Measurements from ENCODE around the gene NSUN5. TPM values are rescaled to one million over a fixed set of nuclear protein-coding genes. Genes with fewer than 3 reads are reported as not detected.
"Not testable (repeated sequence)": the region's sequence is repeated elsewhere in the genome, so short reads cannot be mapped to it uniquely, and the experiment has no call there.

NSUN5 gene
- polyA plus RNA-seq, 1 donor from 2014 or later: 70.0 TPM

GRCh38 chr7:73329861-73330581 lies 21.4 kb upstream of the NSUN5 start:
- TF ChIP-seq REST (IDR thresholded peaks at IDR 0.05; ENCODE audit: borderline replicate concordance) (no peak), SMC3 (conservative IDR thresholded peaks at IDR 0.05; ENCODE audit: poor library complexity) (no peak), POLR2AphosphoS5 (IDR thresholded peaks at IDR 0.05) (no peak), TAF1 (IDR thresholded peaks at IDR 0.05; ENCODE audit: low read depth) (no peak), CTCF (IDR thresholded peaks at IDR 0.05; ENCODE audit: poor library complexity, severe bottlenecking) (no peak), MXI1 (conservative IDR thresholded peaks at IDR 0.05; ENCODE audit: poor library complexity, severe bottlenecking) (no peak), RAD21 (conservative IDR thresholded peaks at IDR 0.05) (no peak), EZH2 (IDR thresholded peaks at IDR 0.05; ENCODE audit: borderline replicate concordance, insufficient read depth, low read length, poor library complexity, severe bottlenecking) (no peak), EP300 (conservative IDR thresholded peaks at IDR 0.05; ENCODE audit: poor library complexity, severe bottlenecking) (no peak)
- H3K36me3 ChIP-seq (ENCODE audit: insufficient read depth, low read length): no peaks in the 10 kb centered on the region
- H3K9me3 ChIP-seq (ENCODE audit: low read length): no peaks in the 10 kb centered on the region
- H3K4me2 ChIP-seq (ENCODE audit: low read length): no peak overlapping the region
- no peak overlapping the region for H2AFZ ChIP-seq (ENCODE audit: low read depth, low read length)
- H3K9ac ChIP-seq (ENCODE audit: low read length): no peak overlapping the region
- no peaks in the 10 kb centered on the region for H4K20me1 ChIP-seq (ENCODE audit: insufficient read depth)
- no peak overlapping the region for H3K4me3 ChIP-seq (ENCODE audit: low read length)
- H3F3A ChIP-seq (ENCODE audit: insufficient read depth, low read length, poor library complexity, severe bottlenecking): no peaks in the 10 kb centered on the region
- no peaks in the 10 kb centered on the region for H3K9me2 ChIP-seq (ENCODE audit: insufficient read depth, low read length)
- no peaks in the 10 kb centered on the region for H3K79me2 ChIP-seq (replicated peaks; ENCODE audit: insufficient read depth, low read length)
- H3K27ac ChIP-seq (ENCODE audit: low read length): no peak overlapping the region
- H3K27me3 ChIP-seq (ENCODE audit: insufficient read depth, low read depth, low read length): no peaks in the 10 kb centered on the region

GRCh38 chr7:73328696-73329095 lies 20.1 kb upstream of the NSUN5 start:
- no peak overlapping the region for H2AFZ ChIP-seq (ENCODE audit: low read depth, low read length)
- no peaks in the 10 kb centered on the region for H3F3A ChIP-seq (ENCODE audit: insufficient read depth, low read length, poor library complexity, severe bottlenecking)
- H3K9me3 ChIP-seq (ENCODE audit: low read length): no peaks in the 10 kb centered on the region
- TF ChIP-seq RAD21 (conservative IDR thresholded peaks at IDR 0.05): no peak
- no peak for TF ChIP-seq MXI1 (conservative IDR thresholded peaks at IDR 0.05; ENCODE audit: poor library complexity, severe bottlenecking)
- TF ChIP-seq EP300 (conservative IDR thresholded peaks at IDR 0.05; ENCODE audit: poor library complexity, severe bottlenecking): no peak
- TF ChIP-seq EZH2 (IDR thresholded peaks at IDR 0.05; ENCODE audit: borderline replicate concordance, insufficient read depth, low read length, poor library complexity, severe bottlenecking): no peak
- no peak for TF ChIP-seq CTCF (IDR thresholded peaks at IDR 0.05; ENCODE audit: poor library complexity, severe bottlenecking)
- no peak for TF ChIP-seq REST (IDR thresholded peaks at IDR 0.05; ENCODE audit: borderline replicate concordance)
- no peak for TF ChIP-seq TAF1 (IDR thresholded peaks at IDR 0.05; ENCODE audit: low read depth)
- TF ChIP-seq SMC3 (conservative IDR thresholded peaks at IDR 0.05; ENCODE audit: poor library complexity): no peak
- no peak for TF ChIP-seq POLR2AphosphoS5 (IDR thresholded peaks at IDR 0.05)
- H3K36me3 ChIP-seq (ENCODE audit: insufficient read depth, low read length): no peaks in the 10 kb centered on the region
- H3K4me2 ChIP-seq (ENCODE audit: low read length): no peak overlapping the region
- no peaks in the 10 kb centered on the region for H4K20me1 ChIP-seq (ENCODE audit: insufficient read depth)
- H3K27ac ChIP-seq (ENCODE audit: low read length): no peak overlapping the region
- H3K27me3 ChIP-seq (ENCODE audit: insufficient read depth, low read depth, low read length): no peaks in the 10 kb centered on the region
- no peak overlapping the region for H3K9ac ChIP-seq (ENCODE audit: low read length)
- H3K4me3 ChIP-seq (ENCODE audit: low read length): no peak overlapping the region
- H3K9me2 ChIP-seq (ENCODE audit: insufficient read depth, low read length): no peaks in the 10 kb centered on the region
- H3K79me2 ChIP-seq (replicated peaks; ENCODE audit: insufficient read depth, low read length): no peaks in the 10 kb centered on the region

GRCh38 chr7:73327922-73328321 lies 19.3 kb upstream of the NSUN5 start, which contains the start of the genes FKBP6 and TRIM50:
Gene FKBP6 (plus strand): TSS chr7:73328161. CDS start chr7:73328429, 268 bp downstream.
Gene TRIM50 (minus strand): TSS chr7:73328082. CDS start chr7:73324787, 3,295 bp downstream.
- H3K79me2 ChIP-seq (replicated peaks; ENCODE audit: insufficient read depth, low read length); H3K4me3 ChIP-seq (ENCODE audit: low read length); H3K36me3 ChIP-seq (ENCODE audit: insufficient read depth, low read length); H3K4me2 ChIP-seq (ENCODE audit: low read length); H3K27ac ChIP-seq (ENCODE audit: low read length); H3F3A ChIP-seq (ENCODE audit: insufficient read depth, low read length, poor library complexity, severe bottlenecking); H2AFZ ChIP-seq (ENCODE audit: low read depth, low read length); H3K9ac ChIP-seq (ENCODE audit: low read length); H3K9me3 ChIP-seq (ENCODE audit: low read length); H4K20me1 ChIP-seq (ENCODE audit: insufficient read depth); H3K9me2 ChIP-seq (ENCODE audit: insufficient read depth, low read length); H3K27me3 ChIP-seq (ENCODE audit: insufficient read depth, low read depth, low read length): not testable (repeated sequence)
